ENCODE results near the gene DDX42.

DNA sequence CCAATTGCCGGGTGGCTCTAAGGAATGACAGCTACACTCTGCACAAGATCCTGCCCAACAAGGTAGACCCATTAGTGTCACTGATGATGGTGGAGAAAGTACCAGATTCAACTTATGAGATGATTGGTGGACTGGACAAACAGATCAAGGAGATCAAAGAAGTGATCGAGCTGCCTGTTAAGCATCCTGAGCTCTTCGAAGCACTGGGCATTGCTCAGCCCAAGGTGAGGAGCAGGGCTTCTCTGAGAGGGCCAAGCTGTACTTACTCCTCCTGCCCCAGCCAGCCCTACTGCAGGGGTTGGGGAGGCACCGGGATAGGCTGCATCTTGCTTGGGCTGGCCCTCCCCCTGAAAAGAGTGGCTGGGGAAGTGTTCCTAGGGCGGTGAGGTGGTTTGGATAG is 56.3 kb downstream of the DDX42 start:
- TF ChIP-seq POLR2A (IDR thresholded peaks at IDR 0.05): no peak
- TF ChIP-seq, protein P1, sequence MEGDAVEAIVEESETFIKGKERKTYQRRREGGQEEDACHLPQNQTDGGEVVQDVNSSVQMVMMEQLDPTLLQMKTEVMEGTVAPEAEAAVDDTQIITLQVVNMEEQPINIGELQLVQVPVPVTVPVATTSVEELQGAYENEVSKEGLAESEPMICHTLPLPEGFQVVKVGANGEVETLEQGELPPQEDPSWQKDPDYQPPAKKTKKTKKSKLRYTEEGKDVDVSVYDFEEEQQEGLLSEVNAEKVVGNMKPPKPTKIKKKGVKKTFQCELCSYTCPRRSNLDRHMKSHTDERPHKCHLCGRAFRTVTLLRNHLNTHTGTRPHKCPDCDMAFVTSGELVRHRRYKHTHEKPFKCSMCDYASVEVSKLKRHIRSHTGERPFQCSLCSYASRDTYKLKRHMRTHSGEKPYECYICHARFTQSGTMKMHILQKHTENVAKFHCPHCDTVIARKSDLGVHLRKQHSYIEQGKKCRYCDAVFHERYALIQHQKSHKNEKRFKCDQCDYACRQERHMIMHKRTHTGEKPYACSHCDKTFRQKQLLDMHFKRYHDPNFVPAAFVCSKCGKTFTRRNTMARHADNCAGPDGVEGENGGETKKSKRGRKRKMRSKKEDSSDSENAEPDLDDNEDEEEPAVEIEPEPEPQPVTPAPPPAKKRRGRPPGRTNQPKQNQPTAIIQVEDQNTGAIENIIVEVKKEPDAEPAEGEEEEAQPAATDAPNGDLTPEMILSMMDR (IDR thresholded peaks at IDR 0.05): no peak
- TF ChIP-seq EP300 (IDR thresholded peaks at IDR 0.05): no peak
